GM12865 (cell line): ENCODE measurements around the gene TSPAN4.

Source experiments
- DNase-seq: peaks from one replicate; pipeline ENCODE4 v3.0.0; 2010; ENCODE audit warnings: low read depth
- H3K4me3 ChIP-seq: 2 replicates; pipeline ENCODE4 v1.5.1; 2011; ENCODE audit warnings: mild to moderate bottlenecking, low read depth, low read length, control low read depth
- TF ChIP-seq, protein P1 (sequence below): IDR thresholded peaks from 2 replicates; pipeline ENCODE4 v1.5.1; 2011; ENCODE audit warnings: low read length, control low read depth, low read depth, inconsistent platforms; ENCODE audit not compliant: insufficient read depth; ENCODE audit errors: missing control alignments

TSPAN4 gene

DNA sequence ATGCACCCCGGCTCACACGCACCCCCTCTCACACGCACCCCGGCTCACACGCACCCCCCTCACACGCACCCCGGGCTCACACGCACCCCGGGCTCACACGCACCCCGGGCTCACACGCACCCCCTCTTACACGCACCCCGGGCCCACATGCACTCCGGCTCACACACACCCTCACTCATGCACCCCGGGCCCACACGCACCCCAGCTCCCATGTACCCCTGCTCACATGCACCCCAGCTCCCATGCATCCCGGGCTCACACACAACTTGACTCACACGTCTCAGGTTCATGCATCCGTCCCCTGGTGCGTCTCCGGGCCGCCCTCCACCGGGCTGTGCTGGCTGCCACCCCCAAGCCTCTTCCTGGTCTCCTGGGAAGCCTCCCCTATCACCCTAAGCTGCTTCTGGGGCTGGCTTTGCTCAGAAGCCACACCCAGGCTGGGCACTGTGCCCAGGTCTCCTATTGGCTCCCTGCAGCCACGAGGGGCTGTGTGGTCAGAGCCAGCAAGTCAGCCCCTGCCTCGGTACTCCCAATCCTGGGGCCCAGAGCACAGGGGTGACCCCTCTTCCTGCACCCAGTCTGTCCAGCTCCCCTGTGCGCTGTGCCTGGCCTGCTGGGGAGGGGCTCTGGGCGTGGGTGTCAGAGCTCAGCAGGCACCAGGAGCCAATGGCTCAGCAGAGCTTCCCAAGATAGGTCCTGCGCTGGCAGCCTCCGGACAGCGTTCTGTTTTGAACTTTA lies 16.9 kb downstream of the TSPAN4 start:
- TF ChIP-seq, protein P1, sequence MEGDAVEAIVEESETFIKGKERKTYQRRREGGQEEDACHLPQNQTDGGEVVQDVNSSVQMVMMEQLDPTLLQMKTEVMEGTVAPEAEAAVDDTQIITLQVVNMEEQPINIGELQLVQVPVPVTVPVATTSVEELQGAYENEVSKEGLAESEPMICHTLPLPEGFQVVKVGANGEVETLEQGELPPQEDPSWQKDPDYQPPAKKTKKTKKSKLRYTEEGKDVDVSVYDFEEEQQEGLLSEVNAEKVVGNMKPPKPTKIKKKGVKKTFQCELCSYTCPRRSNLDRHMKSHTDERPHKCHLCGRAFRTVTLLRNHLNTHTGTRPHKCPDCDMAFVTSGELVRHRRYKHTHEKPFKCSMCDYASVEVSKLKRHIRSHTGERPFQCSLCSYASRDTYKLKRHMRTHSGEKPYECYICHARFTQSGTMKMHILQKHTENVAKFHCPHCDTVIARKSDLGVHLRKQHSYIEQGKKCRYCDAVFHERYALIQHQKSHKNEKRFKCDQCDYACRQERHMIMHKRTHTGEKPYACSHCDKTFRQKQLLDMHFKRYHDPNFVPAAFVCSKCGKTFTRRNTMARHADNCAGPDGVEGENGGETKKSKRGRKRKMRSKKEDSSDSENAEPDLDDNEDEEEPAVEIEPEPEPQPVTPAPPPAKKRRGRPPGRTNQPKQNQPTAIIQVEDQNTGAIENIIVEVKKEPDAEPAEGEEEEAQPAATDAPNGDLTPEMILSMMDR: no peak
- DNase-seq: no peak
- no peak overlapping the region for H3K4me3 ChIP-seq

DNA sequence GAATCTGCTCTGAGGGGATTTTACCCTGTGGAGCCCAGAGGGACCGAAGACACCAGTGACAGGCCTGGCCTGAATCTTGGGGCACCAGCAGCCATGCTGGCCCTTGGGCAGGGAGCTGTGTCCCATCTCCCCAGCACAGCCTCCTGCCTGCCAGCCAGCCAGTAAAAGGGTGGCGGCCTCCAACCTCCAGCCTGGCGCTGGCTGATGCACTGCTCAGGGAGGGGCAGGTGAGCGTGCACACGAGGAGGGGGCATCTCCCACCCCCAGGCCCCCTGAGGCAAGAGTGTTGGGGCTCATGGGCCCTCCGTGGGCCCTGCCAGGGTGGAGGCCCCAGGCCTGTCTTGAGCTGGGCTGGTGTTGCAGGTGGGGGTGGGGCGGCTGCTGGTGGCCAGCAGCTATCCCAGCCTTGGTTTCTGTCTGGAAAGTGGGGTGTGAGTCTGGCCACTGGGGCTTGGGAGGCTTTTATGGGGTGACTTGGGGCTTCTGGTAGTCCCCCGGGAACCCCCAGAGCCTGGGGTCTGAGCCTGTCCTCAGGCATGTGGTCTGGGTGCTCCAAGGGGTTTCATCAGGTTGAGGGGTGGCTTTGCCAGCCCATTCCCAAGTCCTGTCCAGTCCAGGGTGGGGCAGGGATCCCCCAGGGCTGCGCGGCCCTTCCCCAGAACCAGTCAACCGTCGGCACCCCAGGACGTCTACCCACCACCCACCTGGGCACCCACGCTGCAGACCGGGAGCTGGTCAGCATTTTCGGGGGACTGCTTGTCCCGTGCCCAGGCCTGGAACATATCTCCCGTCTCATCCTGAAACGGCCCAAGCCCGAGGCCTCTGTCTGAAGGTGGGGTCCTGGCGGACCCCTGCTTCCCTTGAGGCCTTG lies 17.8 kb downstream of the TSPAN4 start:
- TF ChIP-seq, protein P1: no peak
- no peak for DNase-seq
- H3K4me3 ChIP-seq: no peak overlapping the region

DNA sequence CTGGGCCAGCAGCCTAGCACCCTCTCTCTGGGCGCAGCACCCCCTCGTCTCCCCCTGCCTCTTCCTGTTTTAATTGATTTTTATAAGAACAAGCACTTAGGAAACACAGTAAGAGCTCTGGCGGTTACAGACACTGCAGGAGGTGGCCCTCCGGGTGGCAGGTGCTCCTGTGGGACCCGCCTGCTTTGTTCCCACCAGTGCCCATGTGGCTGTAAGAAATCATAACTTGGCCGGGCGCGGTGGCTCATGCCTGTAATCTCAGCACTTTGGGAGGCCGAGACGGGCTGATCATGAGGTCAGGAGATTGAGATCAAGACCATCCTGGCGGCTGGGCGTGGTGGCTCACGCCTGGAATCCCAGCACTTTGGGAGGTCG lies 18.4 kb downstream of the TSPAN4 start:
- no peak overlapping the region for H3K4me3 ChIP-seq
- TF ChIP-seq, protein P1: no peak
- no peak for DNase-seq

DNA sequence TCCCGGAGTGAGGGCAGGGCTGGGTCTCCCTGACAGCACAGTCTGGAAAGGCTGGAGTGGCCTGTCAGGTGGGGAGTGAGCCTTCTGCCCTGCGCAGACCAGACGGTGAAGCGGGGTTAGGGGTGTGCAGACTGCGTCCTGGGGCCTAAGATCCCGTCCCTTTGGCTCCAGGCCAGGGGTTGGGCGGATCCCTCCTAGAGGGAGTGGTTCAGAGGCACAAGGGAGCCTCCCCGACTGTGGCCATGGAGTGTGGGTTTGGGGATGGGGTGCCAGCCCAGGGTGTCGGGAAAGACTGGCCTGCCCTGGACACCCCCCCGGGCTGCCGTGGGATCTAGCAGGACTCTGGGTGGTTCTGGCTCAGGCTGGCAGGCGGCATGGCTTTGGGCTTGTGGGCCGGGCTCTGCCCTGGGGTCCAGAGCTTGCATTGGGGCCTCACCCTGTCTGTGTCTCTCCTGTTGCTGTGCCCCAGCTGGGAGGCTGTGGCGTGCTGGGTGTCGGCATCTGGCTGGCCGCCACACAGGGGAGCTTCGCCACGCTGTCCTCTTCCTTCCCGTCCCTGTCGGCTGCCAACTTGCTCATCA lies 19.5 kb downstream of the TSPAN4 start:
- no peak overlapping the region for H3K4me3 ChIP-seq
- TF ChIP-seq, protein P1: no peak
- DNase-seq: no peak

DNA sequence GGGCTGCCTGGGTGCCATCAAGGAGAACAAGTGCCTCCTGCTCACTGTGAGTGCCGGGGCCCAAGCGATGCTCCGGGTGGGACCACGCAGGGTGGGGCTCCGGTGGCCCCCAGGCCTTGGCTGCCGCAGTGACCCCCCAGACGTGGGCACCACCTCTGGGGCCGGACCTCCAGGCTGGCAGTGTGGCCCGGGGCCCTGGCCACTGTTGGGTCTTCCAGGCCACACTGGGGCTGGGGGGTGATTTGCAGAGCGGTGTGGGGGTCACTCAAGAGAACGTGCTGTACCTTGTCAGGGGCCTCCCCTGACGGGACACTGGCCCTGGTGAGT lies 20.0 kb downstream of the TSPAN4 start:
- no peak overlapping the region for H3K4me3 ChIP-seq
- TF ChIP-seq, protein P1: no peak

DNA sequence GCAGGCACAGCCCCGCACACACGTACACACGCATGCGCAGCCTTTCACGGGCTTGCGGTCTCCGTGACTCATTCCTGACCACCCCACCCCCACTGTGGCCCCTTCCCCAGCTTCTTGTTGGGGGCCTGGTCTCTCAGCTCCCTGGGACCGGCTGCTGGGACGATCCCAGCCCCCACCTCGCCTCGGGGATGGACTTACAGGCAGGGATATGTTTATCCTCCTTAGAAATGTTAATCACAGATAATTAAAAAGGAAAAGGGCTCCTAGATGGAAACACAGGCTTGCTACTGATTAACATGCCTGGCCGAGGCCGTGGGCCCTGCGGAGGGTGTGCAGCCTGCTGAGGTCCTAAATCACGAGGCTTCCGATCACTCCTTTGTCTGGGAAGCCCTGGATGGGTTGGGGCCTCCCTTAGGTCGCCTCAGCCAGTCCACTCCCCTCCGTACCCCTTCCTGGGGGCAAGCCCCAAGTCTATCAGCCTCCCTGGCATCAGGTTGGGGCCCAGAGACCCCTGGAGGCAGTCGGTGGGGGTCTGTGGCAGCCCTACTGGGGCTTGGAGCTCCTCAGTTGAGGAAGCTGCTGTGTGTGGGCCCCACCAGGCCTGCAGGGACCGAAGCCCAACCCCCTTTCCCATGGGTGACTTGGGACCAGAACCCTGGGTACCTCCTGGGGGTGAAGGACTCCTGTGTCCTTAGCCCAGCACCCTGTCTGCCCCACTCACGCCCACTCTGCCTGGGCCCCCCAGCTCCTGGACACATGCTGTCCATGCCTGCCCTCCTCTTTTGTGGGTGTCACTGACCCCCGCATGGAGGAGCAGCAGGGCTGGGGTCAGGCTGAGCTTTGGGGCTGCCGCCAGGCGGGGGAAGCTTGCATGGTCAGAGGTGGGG lies 20.6 kb downstream of the TSPAN4 start:
- TF ChIP-seq, protein P1: no peak
- DNase-seq: no peak
- H3K4me3 ChIP-seq: no peak overlapping the region

More for the DNA sequence above, 20.0 kb downstream of the TSPAN4 start:
- DNase-seq: no peak
